Large intestine (tissue), 3 donors: Measurements from ENCODE around the gene CABP1. TPM values are rescaled to one million over a fixed set of nuclear protein-coding genes. Genes with fewer than 3 reads are reported as not detected.
"Not testable (repeated sequence)": the region's sequence is repeated elsewhere in the genome, so short reads cannot be mapped to it uniquely, and the experiment has no call there.

Experiments
- DNase-seq, 2 donors: peaks; one replicate each; pipeline versions ENCODE4 v3.0.0 to v3.0.0-alpha.2; 2013
- H3K27ac ChIP-seq: one replicate; pipeline ENCODE4 v1.5.1; 2013; ENCODE audit warnings: low read length
- H3K27me3 ChIP-seq: 2 replicates; pipeline ENCODE4 v1.6.1; 2013; ENCODE audit warnings: low read length; ENCODE audit not compliant: control insufficient read depth, insufficient read depth
- H3K36me3 ChIP-seq: 2 replicates; pipeline ENCODE4 v1.6.1; 2013; ENCODE audit warnings: low read length; ENCODE audit not compliant: control insufficient read depth, insufficient read depth
- H3K4me1 ChIP-seq: one replicate; pipeline ENCODE4 v1.6.1; 2013; ENCODE audit warnings: low read length; ENCODE audit not compliant: control insufficient read depth, insufficient read depth
- H3K4me3 ChIP-seq: one replicate; pipeline ENCODE4 v1.5.1; 2013; ENCODE audit warnings: low read length
- H3K9me3 ChIP-seq: one replicate; pipeline ENCODE4 v1.6.1; 2013; ENCODE audit warnings: mild to moderate bottlenecking, low read depth, low read length, moderate library complexity; ENCODE audit not compliant: control insufficient read depth
- WGBS: methylation state at CpG from one replicate; pipeline ENCODE4 v1.1.5; 2013; ENCODE audit warnings: low lambda C conversion rate; ENCODE audit not compliant: insufficient coverage; 5-methylcytosine and 5-hydroxymethylcytosine counted together
- polyA plus RNA-seq: library from polyadenylated mRNA; unstranded; fragments of 120-200 nt; gene quantifications from one replicate; pipeline ENCODE4 v1.2.1, GENCODE V29; 2013

The CABP1 gene
- polyA plus RNA-seq, 1 donor, result 0.70 TPM

DNA sequence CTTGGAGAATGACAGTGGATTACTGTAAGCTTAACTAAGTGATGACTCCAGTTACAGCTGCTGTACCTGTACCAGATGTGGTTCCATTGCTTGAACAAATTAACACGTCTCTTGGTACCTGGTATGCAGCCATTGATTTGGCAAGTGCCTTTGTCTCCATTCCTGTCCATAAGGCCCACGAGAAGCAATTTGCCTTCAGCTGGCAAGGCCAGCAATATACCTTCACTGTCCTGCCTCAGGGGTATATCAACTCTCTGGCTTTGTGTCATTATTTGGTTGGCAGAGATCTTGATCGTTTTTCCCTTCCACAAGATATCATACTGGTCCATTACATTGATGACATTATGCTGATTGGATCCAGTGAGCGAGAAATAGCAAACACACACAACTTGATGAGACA, 29.9 kb upstream of the CABP1 start:
- no peaks in the 10 kb centered on the region for H3K36me3 ChIP-seq
- DNase-seq, result no peak
- 100% methylated on average over 1 of the region's 4 CpGs for WGBS
- H3K27me3 ChIP-seq, result no peaks in the 10 kb centered on the region
- no peak overlapping the region for H3K27ac ChIP-seq
- H3K9me3 ChIP-seq, result no peaks in the 10 kb centered on the region
- H3K4me3 ChIP-seq, result no peak overlapping the region
- no peaks in the 10 kb centered on the region for H3K4me1 ChIP-seq

DNA sequence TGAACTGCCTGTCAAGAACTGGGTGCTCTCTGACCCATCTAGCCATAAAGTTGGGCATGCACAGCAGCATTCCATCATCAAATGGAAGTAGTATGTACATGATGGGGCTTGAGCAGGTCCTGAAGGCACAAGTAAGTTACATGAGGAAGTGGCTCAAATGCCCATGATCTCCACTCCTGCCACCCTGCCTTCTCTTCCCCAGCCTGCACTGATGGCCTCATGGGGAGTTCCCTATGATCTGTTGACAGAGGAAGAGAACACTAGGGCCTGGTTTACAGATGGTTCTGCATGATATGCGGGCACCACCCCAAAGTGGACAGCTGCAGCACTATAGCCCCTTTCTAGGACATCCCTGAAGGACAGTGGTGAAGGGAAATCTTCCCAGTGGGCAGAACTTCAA, 28.9 kb upstream of the CABP1 start:
- not testable (repeated sequence) for H3K27me3 ChIP-seq, H3K4me1 ChIP-seq, H3K36me3 ChIP-seq, H3K4me3 ChIP-seq, DNase-seq, H3K27ac ChIP-seq, H3K9me3 ChIP-seq
- no CpG with 5 or more reads among the region's 1 CpG for WGBS

DNA sequence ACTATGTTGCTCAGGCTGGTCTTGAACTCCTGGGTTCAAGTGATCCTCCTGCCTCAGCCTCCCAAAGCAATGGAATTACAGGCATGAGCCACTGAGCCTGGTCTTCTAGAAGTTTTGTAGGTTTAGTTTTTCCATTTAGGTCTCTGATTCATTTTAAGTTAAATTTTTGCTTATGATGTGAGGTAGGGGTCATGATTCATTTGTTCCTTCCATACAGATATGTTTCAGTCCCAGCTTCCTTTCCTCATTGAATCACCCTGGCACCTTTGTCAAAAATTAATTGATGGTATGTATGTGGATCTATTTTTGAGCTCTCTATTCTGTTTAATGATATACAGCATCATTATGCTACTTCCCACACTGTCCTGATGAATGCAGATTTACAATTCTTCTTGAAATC, 25.6 kb upstream of the CABP1 start:
- no peaks in the 10 kb centered on the region for H3K9me3 ChIP-seq
- DNase-seq, result no peak
- H3K27ac ChIP-seq, result no peak overlapping the region
- H3K27me3 ChIP-seq, result peaks cover 9% of the 10 kb centered on the region
- H3K36me3 ChIP-seq, result no peaks in the 10 kb centered on the region
- H3K4me3 ChIP-seq, result no peak overlapping the region
- no peaks in the 10 kb centered on the region for H3K4me1 ChIP-seq

DNA sequence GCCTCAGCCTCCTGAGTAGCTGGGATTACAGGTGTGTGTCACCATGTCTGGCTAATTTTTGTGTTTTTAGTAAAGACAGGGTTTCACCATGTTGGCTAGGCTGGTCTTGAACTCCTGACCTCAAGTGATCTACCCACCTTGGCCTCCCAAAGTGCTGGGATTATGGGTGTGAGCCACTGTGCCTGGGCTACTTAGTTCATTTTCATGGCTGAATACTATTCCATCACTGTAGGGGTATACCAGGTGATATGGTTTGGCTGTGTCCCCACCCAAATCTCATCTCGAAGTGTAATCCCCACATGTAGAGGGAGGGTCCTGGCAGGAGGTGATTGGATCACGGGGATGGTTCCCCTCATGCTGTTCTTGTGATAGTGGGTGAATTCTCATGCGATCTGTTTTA, 23.2 kb upstream of the CABP1 start:
- not testable (repeated sequence) for H3K4me1 ChIP-seq, H3K4me3 ChIP-seq, H3K36me3 ChIP-seq, H3K27ac ChIP-seq, DNase-seq, H3K9me3 ChIP-seq
- WGBS, result no CpG with 5 or more reads among the region's 3 CpGs
- peaks cover 11% of the 10 kb centered on the region for H3K27me3 ChIP-seq

DNA sequence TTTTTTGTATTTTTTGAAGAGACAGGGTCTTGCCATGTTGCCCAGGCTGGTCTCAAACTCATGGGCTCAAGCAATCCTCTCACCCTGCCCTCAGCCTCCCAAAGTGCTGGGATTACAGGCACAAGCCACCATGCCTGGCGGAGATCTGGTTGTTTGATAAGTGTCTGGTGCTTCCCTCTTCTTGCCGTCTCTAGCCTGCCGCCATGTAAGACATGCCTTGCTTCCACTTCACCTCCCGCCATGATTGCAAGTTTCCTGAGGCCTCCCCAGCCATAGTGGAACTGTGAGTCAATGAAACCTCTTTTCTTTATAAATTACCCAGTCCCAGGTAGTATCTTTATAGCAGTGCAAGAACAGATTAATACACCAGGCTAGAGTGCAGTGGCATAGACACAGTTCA, 22.7 kb upstream of the CABP1 start:
- H3K36me3 ChIP-seq, H3K4me1 ChIP-seq, H3K27ac ChIP-seq, H3K9me3 ChIP-seq, H3K4me3 ChIP-seq, DNase-seq: not testable (repeated sequence)
- peaks cover 11% of the 10 kb centered on the region for H3K27me3 ChIP-seq
- no CpG with 5 or more reads among the region's 4 CpGs for WGBS

DNA sequence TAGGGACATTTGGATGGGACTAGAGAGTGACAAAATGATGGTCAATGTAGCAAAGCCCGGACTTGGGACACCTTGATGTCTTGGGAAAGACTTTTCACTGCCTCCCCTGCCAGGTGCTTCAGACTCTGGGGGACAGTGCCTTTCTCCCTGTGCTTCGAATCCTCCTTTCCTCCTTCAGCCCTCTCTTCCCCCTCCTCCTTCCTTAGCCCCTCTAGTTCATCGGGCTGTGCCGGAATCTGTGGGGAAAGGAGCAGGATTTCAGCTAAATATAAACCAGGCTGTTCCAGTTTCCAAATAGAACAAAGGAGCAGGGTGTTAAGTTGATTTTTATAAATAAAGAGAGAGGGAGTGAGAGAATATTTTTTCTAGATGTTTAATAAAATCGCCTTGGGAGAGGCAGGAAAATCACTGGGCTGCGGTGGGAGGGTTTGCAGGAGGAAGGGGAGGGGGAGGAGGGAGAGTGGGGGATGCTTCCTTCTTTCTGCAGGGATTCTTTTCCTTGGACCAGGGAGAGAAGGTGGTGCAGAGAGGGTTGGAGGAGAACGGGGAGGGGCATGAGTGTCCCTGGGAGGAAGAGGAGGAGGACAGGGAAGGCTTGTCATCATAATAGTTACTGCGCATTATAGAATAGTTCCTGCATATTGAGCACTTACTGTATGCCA, 21.3 kb upstream of the CABP1 start:
- Histone ChIP-seq H3K27me3 (peaks cover 11% of the 10 kb centered on the region), H3K4me1 (no peaks in the 10 kb centered on the region), H3K9me3 (no peaks in the 10 kb centered on the region), H3K36me3 (no peaks in the 10 kb centered on the region), H3K27ac (no peak overlapping the region), H3K4me3 (no peak overlapping the region)
- no peak for DNase-seq
- no CpG with 5 or more reads among the region's 8 CpGs for WGBS

DNA sequence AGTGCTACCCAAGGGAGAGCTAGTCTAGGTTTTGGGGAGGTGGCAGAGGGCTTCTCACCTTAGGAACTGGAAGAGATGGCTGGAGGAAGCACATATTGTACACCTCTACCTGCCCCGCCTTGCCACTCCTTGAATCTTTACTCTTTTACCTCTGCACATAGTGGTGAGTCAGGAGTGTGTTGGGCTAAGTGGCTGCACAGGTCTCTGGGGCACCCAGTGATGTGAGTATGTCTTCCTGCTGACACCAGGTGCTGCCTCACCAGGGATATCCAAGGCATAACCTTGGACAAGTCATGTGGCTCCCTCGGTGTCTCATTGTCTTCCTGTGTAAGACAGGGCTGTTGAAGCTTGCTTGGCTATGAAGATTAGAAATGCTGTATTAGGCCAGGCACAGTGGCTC, 19.8 kb upstream of the CABP1 start:
- Histone ChIP-seq H3K27ac (no peak overlapping the region), H3K36me3 (no peaks in the 10 kb centered on the region), H3K4me3 (no peak overlapping the region), H3K27me3 (peaks cover 11% of the 10 kb centered on the region), H3K9me3 (no peaks in the 10 kb centered on the region), H3K4me1 (no peaks in the 10 kb centered on the region)
- WGBS, result no CpG with 5 or more reads among the region's 2 CpGs
- DNase-seq, result peak; percentile 14 to 67

DNA sequence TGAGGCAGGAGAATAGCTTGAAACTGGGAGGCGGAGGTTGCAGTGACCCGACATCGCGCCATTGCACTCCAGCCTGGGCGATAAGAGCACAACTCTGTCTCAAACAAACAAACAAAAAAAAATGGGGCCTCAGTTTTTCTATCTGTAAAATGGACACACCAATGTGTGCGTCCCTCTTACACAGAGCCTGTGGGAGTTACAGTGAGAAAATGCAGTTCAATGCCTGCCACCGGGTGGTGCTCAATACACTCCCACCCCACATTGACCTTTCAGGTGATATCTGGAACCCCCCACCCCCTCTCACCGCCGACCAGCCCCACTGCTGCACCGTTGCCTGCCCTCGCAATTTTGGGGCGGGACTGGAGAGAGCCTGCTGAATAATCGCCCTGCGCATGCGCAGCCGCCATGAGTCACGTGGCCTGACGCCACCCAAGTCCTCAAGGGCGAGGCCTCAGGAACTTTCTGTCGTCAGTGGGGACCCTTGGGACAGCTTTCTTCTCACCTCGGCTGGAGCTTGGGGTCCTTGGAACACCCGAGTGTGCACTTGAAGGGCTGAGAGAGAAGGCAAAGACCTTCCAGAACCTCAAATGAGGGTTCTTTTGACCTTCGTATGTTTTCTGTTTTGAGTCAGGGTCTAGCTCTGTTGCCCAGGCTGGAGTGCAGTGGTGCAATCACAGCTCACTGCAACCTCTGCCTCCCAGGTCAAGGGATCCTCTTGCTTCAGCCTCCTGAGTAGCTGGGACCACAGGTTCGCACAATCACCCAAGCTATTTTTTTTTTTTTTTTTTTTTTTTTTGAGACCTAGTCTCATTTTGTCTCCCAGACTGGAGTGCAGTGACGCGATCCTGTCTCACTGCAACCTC, 14.6 kb upstream of the CABP1 start:
- Histone ChIP-seq H3K4me3 (no peak overlapping the region), H3K9me3 (no peaks in the 10 kb centered on the region), H3K4me1 (no peaks in the 10 kb centered on the region), H3K27ac (no peak overlapping the region), H3K36me3 (no peaks in the 10 kb centered on the region), H3K27me3 (no peaks in the 10 kb centered on the region)
- no CpG with 5 or more reads among the region's 26 CpGs for WGBS
- no peak for DNase-seq

DNA sequence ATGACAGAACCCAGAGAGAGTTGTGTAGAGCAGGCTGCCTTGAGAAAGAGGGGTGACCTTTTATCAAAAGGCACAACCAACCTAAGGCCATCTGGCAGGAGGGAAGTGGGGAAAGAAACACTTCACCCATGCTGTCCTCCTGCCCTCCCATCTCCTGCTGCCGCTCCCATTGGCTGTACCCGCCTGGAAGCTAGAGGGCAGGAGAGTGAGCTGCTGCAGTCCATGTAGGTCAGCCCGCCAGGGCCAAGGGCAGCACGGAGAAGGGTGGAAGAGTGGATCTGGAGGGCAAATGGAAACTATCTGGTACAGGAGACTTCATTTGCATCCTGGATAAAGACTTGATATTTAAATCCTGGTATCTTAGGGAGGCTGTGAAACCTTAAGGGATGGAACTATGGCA, 11.5 kb upstream of the CABP1 start:
- no peaks in the 10 kb centered on the region for H3K4me1 ChIP-seq
- no peak overlapping the region for H3K4me3 ChIP-seq
- no peaks in the 10 kb centered on the region for H3K27me3 ChIP-seq
- DNase-seq, result peak in 1 of 2 donors; percentile 30
- H3K27ac ChIP-seq, result no peak overlapping the region
- H3K36me3 ChIP-seq, result no peaks in the 10 kb centered on the region
- no peaks in the 10 kb centered on the region for H3K9me3 ChIP-seq
- WGBS, result no CpG with 5 or more reads among the region's 4 CpGs

DNA sequence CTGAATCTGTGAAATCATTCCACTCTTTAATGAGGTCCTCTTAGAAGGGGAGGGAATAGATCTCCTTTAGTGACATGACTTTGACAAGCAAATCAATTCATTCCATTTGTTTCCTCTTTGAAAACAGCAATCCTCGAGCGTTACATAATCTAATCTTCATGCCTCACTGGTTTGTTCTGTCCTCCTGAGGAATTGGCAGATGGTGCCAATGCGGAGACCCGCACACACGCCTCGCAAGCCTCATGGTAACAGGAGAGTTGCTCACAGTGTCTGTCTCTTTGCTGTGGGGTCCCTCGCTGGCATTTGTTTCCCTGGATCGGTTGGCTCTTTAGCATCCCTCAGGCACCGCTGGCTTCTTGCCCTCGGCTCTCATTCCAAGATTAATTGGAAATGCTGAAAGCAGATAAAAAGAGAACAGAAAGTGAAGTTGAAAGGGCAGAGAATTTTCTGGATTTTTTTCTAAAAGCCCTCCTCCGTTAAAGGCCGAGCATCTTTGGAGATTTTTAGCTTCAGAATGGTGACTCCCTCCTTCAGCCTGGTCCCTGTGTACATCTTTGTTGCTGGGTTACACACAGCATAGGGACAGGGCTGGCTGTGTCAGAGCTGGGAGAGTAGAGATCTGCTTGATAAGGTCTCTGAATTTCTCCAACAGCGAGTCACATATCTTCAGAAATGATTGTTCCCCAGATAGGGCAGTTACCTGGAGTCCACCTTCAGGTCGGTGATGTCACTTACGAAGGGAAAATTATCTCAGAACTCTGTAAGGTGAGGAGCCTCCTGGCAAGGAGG, 10.1 kb upstream of the CABP1 start:
- H3K27me3 ChIP-seq, result no peaks in the 10 kb centered on the region
- H3K4me3 ChIP-seq, result no peak overlapping the region
- H3K36me3 ChIP-seq, result no peaks in the 10 kb centered on the region
- DNase-seq, result no peak
- H3K9me3 ChIP-seq, result no peaks in the 10 kb centered on the region
- H3K4me1 ChIP-seq, result no peaks in the 10 kb centered on the region
- WGBS, result 89% methylated on average over 3 of the region's 15 CpGs
- no peak overlapping the region for H3K27ac ChIP-seq
